PC-9 (cell line): ENCODE measurements around the gene CXCR5. TPM values are rescaled to one million over a fixed set of nuclear protein-coding genes. Genes with fewer than 3 reads are reported as not detected.

Experiments used
- BruUV-seq: library from RNA; stranded (reverse); fragments of 400-500 nt; replicated peaks from 2 replicates; lab custom pipeline; 2021; lab: Mats Ljungman, UMichigan
- CTCF ChIA-PET: fragments of 300-600 bp; sonication (Branson Sonifier 250); formaldehyde crosslinking; loops from one replicate; lab custom pipeline; 2022; ENCODE audit warnings: antibody characterized with exemption; lab: Charles Lee
- POLR2A ChIA-PET: fragments of 300-600 bp; sonication (Branson Sonifier 250); formaldehyde crosslinking; loops from one replicate; lab custom pipeline; 2022; ENCODE audit warnings: antibody characterized with exemption; ENCODE audit not compliant: unreplicated experiment; lab: Charles Lee
- DNase-seq, 2 experiments: peaks; one replicate each; pipeline versions ENCODE4 v3.0.0 to v3.0.0-alpha.2; 2015 to 2022; ENCODE audit warnings: mixed read lengths in 1 of 2
- H2AFZ ChIP-seq: fragments of 200-600 bp; sonication (generic); 2 replicates; pipeline ENCODE4 v1.8.1; 2017; ENCODE audit warnings: antibody characterized with exemption
- H3F3A ChIP-seq: fragments of 200-600 bp; sonication (generic); 2 replicates; pipeline ENCODE4 v1.8.1; 2017; ENCODE audit warnings: antibody characterized with exemption, mild to moderate bottlenecking, low read depth; ENCODE audit not compliant: insufficient read depth
- H3K27ac ChIP-seq: fragments of 200-600 bp; sonication (generic); 2 replicates; pipeline ENCODE4 v1.6.1; 2016; ENCODE audit warnings: mixed run types
- H3K27me3 ChIP-seq: fragments of 200-600 bp; sonication (generic); 2 replicates; pipeline ENCODE4 v1.6.1; 2016; ENCODE audit warnings: low read depth, mixed run types; ENCODE audit not compliant: insufficient read depth
- H3K36me3 ChIP-seq: fragments of 200-600 bp; sonication (generic); 2 replicates; pipeline ENCODE4 v1.6.1; 2016; ENCODE audit warnings: low read depth, mixed run types
- H3K4me1 ChIP-seq: fragments of 200-600 bp; sonication (generic); replicated peaks from 2 replicates; pipeline ENCODE4 v1.6.1; 2016; ENCODE audit warnings: mixed run types; ENCODE audit not compliant: insufficient read depth
- H3K4me2 ChIP-seq: fragments of 200-600 bp; sonication (generic); 2 replicates; pipeline ENCODE4 v1.6.1; 2017; ENCODE audit warnings: mixed run types
- H3K4me3 ChIP-seq: fragments of 200-600 bp; sonication (generic); 2 replicates; pipeline ENCODE4 v1.6.1; 2016; ENCODE audit warnings: mixed run types
- H3K79me2 ChIP-seq: fragments of 200-600 bp; sonication (generic); 2 replicates; pipeline ENCODE4 v1.6.1; 2017; ENCODE audit warnings: low read depth, mixed run types
- H3K9me2 ChIP-seq: fragments of 200-600 bp; sonication (generic); 2 replicates; pipeline ENCODE4 v1.8.1; 2017; ENCODE audit warnings: mild to moderate bottlenecking; ENCODE audit not compliant: insufficient read depth
- H3K9me3 ChIP-seq: fragments of 200-600 bp; sonication (generic); 2 replicates; pipeline ENCODE4 v1.8.1; 2016; ENCODE audit warnings: low read depth; ENCODE audit not compliant: insufficient read depth
- H4K20me1 ChIP-seq: fragments of 200-600 bp; sonication (generic); 2 replicates; pipeline ENCODE4 v1.8.1; 2017; ENCODE audit not compliant: insufficient read depth
- EZH2 ChIP-seq: fragments of 200-600 bp; sonication (generic); IDR thresholded peaks from 2 replicates; pipeline ENCODE4 v1.8.0; 2017; ENCODE audit warnings: antibody characterized with exemption, low read depth
- intact Hi-C: fragments of 100-400 bp; cut with micrococcal nuclease; formaldehyde crosslinking; loops from one replicate; pipeline ENCODE4 v1.10.0; 2022; ENCODE audit not compliant: unreplicated experiment
- total RNA-seq: library from RNA; stranded (reverse); gene quantifications from 2 replicates; pipeline ENCODE4 v1.2.3, GENCODE V29; 2021
- TF ChIP-seq, protein P1 (sequence below): fragments of 200-600 bp; sonication (generic); conservative IDR thresholded peaks from 2 replicates; pipeline ENCODE4 v1.6.1; 2017; ENCODE audit warnings: mixed run types, antibody characterized with exemption, mild to moderate bottlenecking, moderate library complexity

The CXCR5 gene
- total RNA-seq, 1 experiment from 2014 or later = not detected

DNA sequence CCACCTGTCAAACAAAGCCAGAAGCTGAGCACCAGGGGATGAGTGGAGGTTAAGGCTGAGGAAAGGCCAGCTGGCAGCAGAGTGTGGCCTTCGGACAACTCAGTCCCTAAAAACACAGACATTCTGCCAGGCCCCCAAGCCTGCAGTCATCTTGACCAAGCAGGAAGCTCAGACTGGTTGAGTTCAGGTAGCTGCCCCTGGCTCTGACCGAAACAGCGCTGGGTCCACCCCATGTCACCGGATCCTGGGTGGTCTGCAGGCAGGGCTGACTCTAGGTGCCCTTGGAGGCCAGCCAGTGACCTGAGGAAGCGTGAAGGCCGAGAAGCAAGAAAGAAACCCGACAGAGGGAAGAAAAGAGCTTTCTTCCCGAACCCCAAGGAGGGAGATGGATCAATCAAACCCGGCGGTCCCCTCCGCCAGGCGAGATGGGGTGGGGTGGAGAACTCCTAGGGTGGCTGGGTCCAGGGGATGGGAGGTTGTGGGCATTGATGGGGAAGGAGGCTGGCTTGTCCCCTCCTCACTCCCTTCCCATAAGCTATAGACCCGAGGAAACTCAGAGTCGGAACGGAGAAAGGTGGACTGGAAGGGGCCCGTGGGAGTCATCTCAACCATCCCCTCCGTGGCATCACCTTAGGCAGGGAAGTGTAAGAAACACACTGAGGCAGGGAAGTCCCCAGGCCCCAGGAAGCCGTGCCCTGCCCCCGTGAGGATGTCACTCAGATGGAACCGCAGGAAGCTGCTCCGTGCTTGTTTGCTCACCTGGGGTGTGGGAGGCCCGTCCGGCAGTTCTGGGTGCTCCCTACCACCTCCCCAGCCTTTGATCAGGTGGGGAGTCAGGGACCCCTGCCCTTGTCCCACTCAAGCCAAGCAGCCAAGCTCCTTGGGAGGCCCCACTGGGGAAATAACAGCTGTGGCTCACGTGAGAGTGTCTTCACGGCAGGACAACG lies 11.7 kb downstream of the CXCR5 start:
- Histone ChIP-seq H3K4me2 (no peak overlapping the region), H3K79me2 (no peaks in the 10 kb centered on the region), H3K9me2 (no peaks in the 10 kb centered on the region), H3K4me3 (no peak overlapping the region), H2AFZ (no peak overlapping the region), H3K9me3 (no peaks in the 10 kb centered on the region), H3K36me3 (peaks cover 14% of the 10 kb centered on the region), H3K27ac (no peak overlapping the region), H3K4me1 (no peaks in the 10 kb centered on the region), H3K27me3 (no peaks in the 10 kb centered on the region), H3F3A (peaks cover 42% of the 10 kb centered on the region; the same call in 1 of the 2 replicates), H4K20me1 (peaks cover 26% of the 10 kb centered on the region)
- ChIA-PET CTCF (no interaction called here), POLR2A (interaction anchor here (0.6 kb wide), 1 partner anchor 50 kb away, joined by 3 read pairs; no protein-coding TSS in a partner anchor)
- intact Hi-C loops = no loop called here
- no TSS peak for BruUV-seq
- DNase-seq = no peak
- TF ChIP-seq, protein P1, sequence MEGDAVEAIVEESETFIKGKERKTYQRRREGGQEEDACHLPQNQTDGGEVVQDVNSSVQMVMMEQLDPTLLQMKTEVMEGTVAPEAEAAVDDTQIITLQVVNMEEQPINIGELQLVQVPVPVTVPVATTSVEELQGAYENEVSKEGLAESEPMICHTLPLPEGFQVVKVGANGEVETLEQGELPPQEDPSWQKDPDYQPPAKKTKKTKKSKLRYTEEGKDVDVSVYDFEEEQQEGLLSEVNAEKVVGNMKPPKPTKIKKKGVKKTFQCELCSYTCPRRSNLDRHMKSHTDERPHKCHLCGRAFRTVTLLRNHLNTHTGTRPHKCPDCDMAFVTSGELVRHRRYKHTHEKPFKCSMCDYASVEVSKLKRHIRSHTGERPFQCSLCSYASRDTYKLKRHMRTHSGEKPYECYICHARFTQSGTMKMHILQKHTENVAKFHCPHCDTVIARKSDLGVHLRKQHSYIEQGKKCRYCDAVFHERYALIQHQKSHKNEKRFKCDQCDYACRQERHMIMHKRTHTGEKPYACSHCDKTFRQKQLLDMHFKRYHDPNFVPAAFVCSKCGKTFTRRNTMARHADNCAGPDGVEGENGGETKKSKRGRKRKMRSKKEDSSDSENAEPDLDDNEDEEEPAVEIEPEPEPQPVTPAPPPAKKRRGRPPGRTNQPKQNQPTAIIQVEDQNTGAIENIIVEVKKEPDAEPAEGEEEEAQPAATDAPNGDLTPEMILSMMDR = no peak

DNA sequence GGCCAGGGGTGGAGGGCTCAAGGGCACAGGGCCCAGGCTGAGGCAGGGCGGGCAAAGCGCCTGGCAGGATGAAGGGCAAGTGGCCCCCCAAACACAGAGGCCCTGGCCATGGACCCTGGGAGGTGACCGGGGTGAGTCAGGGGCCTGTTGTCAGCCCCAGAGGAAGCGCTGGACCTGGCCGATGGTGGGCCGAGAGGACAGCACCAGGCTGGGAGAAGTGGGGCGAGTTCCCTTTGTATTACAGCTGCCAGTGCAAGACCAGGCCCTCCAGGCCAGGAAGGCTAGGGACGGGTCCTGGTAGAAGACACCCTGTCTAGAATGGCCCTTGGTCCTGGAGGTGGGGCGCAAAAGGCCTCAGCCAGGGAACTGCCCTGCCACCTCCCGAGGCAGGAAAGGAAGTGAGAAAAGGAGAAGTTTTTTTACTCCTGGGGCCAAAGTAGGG lies 12.8 kb downstream of the CXCR5 start:
- Histone ChIP-seq H3K4me3 (no peak overlapping the region), H3K9me3 (no peaks in the 10 kb centered on the region), H3K79me2 (peaks cover 3% of the 10 kb centered on the region; the same call in 1 of the 2 replicates), H2AFZ (no peak overlapping the region), H3F3A (peaks cover 43% of the 10 kb centered on the region; the same call in 1 of the 2 replicates), H3K4me2 (no peak overlapping the region), H3K27me3 (no peaks in the 10 kb centered on the region), H4K20me1 (peaks cover 37% of the 10 kb centered on the region), H3K36me3 (peaks cover 26% of the 10 kb centered on the region), H3K27ac (no peak overlapping the region), H3K9me2 (no peaks in the 10 kb centered on the region), H3K4me1 (no peaks in the 10 kb centered on the region)
- TF ChIP-seq, protein P1 = no peak
- no peak for TF ChIP-seq EZH2
- intact Hi-C loops = no loop called here
- ChIA-PET CTCF (no interaction called here), POLR2A (no interaction called here)
- DNase-seq = no peak
- BruUV-seq = no TSS peak

DNA sequence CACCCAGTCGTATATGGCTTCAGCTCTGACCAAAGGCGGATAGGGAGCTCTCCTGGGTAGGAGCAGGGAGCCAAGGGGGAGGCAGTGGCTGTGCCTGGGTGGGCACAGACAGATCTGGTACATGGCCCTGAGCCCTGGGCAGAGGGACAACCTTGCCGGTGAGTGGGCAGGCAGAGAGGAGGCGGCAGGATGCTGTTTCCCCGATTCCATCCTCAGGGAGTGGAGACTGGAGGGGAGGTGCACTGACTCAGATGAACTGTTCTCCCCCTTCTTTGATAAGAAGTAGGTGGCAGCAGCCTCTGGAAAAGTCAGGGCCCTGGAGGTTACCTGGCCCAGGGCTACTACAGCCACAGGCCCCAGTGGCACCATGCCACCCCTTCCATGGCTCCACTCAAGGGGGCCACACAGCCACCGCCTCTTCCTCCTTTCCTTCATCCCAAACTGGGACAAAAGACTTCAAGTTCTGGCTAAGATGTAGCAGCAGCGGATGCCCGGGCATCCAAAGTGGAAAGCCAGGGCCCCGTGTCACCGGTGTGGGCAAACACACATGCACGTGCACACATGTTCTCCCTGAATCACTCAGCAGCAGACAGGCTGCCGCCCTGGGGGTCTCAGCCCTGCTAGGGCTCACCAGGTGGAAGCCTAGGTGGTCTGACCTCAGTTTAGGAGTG lies 13.4 kb downstream of the CXCR5 start:
- ChIA-PET POLR2A (no interaction called here), CTCF (no interaction called here)
- H3K9me2 ChIP-seq = no peaks in the 10 kb centered on the region
- no peak overlapping the region for H2AFZ ChIP-seq
- no peak overlapping the region for H3K4me2 ChIP-seq
- H3K79me2 ChIP-seq = peaks cover 8% of the 10 kb centered on the region; the same call in 1 of the 2 replicates
- H3K36me3 ChIP-seq = peaks cover 29% of the 10 kb centered on the region
- no peaks in the 10 kb centered on the region for H3K4me1 ChIP-seq
- intact Hi-C loops = no loop called here
- no peak overlapping the region for H3K4me3 ChIP-seq
- DNase-seq = no peak
- TF ChIP-seq EZH2 = no peak
- TF ChIP-seq, protein P1 = no peak
- no peak overlapping the region for H3K27ac ChIP-seq
- peaks cover 43% of the 10 kb centered on the region for H4K20me1 ChIP-seq
- H3K27me3 ChIP-seq = no peaks in the 10 kb centered on the region
- H3K9me3 ChIP-seq = no peaks in the 10 kb centered on the region
- peaks cover 49% of the 10 kb centered on the region; the same call in 1 of the 2 replicates for H3F3A ChIP-seq
- no TSS peak for BruUV-seq
